HepG2 (cell line): ENCODE data around the gene TUBB2B. TPM values are rescaled to one million over a fixed set of nuclear protein-coding genes. Genes with fewer than 3 reads are reported as not detected.

Experiments used
- ELF3 ChIP-seq: IDR thresholded peaks from 2 replicates; pipeline ENCODE4 v1.6.1; 2016; ENCODE audit warnings: missing genetic modification reagents, missing compliant biosample characterization
- HOMEZ ChIP-seq: IDR thresholded peaks from 2 replicates; pipeline ENCODE4 v1.6.1; 2016; ENCODE audit warnings: low read depth
- IKZF1 ChIP-seq: fragments of 450-650 bp; IDR thresholded peaks from 2 replicates; pipeline ENCODE4 v1.7.1; 2016
- KMT2B ChIP-seq: IDR thresholded peaks from 2 replicates; pipeline ENCODE4 v1.6.1; 2016; ENCODE audit warnings: missing genetic modification reagents, missing compliant biosample characterization
- NFKBIZ ChIP-seq: IDR thresholded peaks from 2 replicates; pipeline ENCODE4 v1.6.1; 2018; ENCODE audit warnings: missing genetic modification reagents, missing compliant biosample characterization
- TBX3 ChIP-seq: fragments of 450-650 bp; IDR thresholded peaks from 2 replicates; pipeline ENCODE4 v1.6.1; 2017; ENCODE audit warnings: antibody characterized with exemption, mild to moderate bottlenecking, inconsistent platforms, borderline replicate concordance
- TCF12 ChIP-seq, 2 experiments: fragments of 450-650 bp in 1 of 2; sonication (generic) in 1 of 2; formaldehyde crosslinking in 1 of 2; IDR thresholded peaks; 2 replicates each; pipeline versions ENCODE4 v1.6.1 to v1.8.0; 2017 to 2022; ENCODE audit warnings: antibody characterized with exemption in 1 of 2, mild to moderate bottlenecking in 1 of 2, missing genetic modification reagents in 1 of 2, moderate library complexity in 1 of 2
- ZFX ChIP-seq: sonication (generic); formaldehyde crosslinking; IDR thresholded peaks from 2 replicates; pipeline ENCODE4 v1.4.0; 2020; ENCODE audit warnings: mild to moderate bottlenecking, low read depth, missing genetic modification reagents, moderate library complexity
- ZNF468 ChIP-seq: sonication (generic); formaldehyde crosslinking; IDR thresholded peaks from 2 replicates; pipeline ENCODE4 v1.8.0; 2022; ENCODE audit warnings: mild to moderate bottlenecking, moderate library complexity, missing genetic modification reagents
- ZNF607 ChIP-seq: sonication (generic); formaldehyde crosslinking; IDR thresholded peaks from 2 replicates; pipeline ENCODE4 v1.5.1; 2020; ENCODE audit warnings: missing genetic modification reagents, mild to moderate bottlenecking, borderline replicate concordance
- ZNF616 ChIP-seq: sonication (generic); formaldehyde crosslinking; IDR thresholded peaks from 2 replicates; pipeline ENCODE4 v1.5.0; 2020; ENCODE audit warnings: low read depth, mild to moderate bottlenecking, missing genetic modification reagents
- polyA plus RNA-seq, 8 experiments: library from polyadenylated mRNA; depleted of rRNA in 3 of 8; stranded (reverse) in 7 of 8; unstranded in 1 of 8; fragments of >200 nt; fragmentation: Illumina TruSeq in 4 of 8; extraction: Trizol in 4 of 8; gene quantifications; 2 replicates each; pipeline versions ENCODE4 v1.2.1 to v1.2.3, GENCODE V29; 2011 to 2016; ENCODE audit warnings: low read depth in 4 of 8, missing spikeins in 1 of 8, mixed read lengths in 1 of 8; ENCODE audit not compliant: insufficient read depth in 1 of 8
- total RNA-seq, 5 experiments: library from RNA; depleted of rRNA; stranded (reverse); fragments of >200 nt; fragmentation: Illumina TruSeq; extraction: Trizol; gene quantifications; 2 replicates each; pipeline ENCODE4 v1.2.3, GENCODE V29; 2016; ENCODE audit warnings: low read depth in 1 of 5
- TF ChIP-seq, protein P1 (sequence below): IDR thresholded peaks from 2 replicates; pipeline ENCODE4 v1.6.1; 2016; ENCODE audit warnings: control low read depth
- TF ChIP-seq, protein P2 (sequence below), 2 experiments: sonication (generic) in 1 of 2; formaldehyde crosslinking in 1 of 2; IDR thresholded peaks; 2 replicates each; pipeline versions ENCODE4 v1.4.0 to v1.6.1; 2016 to 2020; ENCODE audit warnings: borderline replicate concordance in 1 of 2, low read depth in 1 of 2, mild to moderate bottlenecking in 1 of 2, missing genetic modification reagents in 1 of 2
- TF ChIP-seq, protein P3 (sequence below): IDR thresholded peaks from 2 replicates; pipeline ENCODE4 v1.6.1; 2018; ENCODE audit warnings: missing genetic modification reagents
- TF ChIP-seq, protein P4 (sequence below): sonication (generic); formaldehyde crosslinking; IDR thresholded peaks from 2 replicates; pipeline ENCODE4 v1.4.0; 2020; ENCODE audit warnings: missing genetic modification reagents, borderline replicate concordance

TUBB2B gene
- total and polyA plus RNA-seq, 2 of the 13 experiments (the other 11 are each of a cell fraction or from before 2014, with no cell fraction given), result 10.3 to 23.6 TPM

GRCh38 chr6:3258720-3259490 is 31.5 kb upstream of the TUBB2B start, which contains the start of gene PSMG4 (continued):
- TF ChIP-seq HOMEZ (CRISPR knock-in tag), result peak; percentile 53; the same call in 1 of the 2 replicates
- peak; percentile 96 for TF ChIP-seq ZNF607 (CRISPR knock-in tag)
- peak; percentile 60; the same call in 1 of the 2 replicates for TF ChIP-seq ZNF468 (CRISPR knock-in tag)
- TF ChIP-seq NFKBIZ (CRISPR knock-in tag), result peak; percentile 88; the same call in 1 of the 2 replicates
- TF ChIP-seq ZNF616 (CRISPR knock-in tag), result peak; percentile 96
- no peak for TF ChIP-seq TCF12 (IDR thresholded peaks at IDR 0.05)
- TF ChIP-seq TCF12 (CRISPR knock-in tag; IDR thresholded peaks at IDR 0.05), result peak; percentile 88
- peak; percentile 99 for TF ChIP-seq KMT2B (CRISPR knock-in tag)
- TF ChIP-seq, protein P1, sequence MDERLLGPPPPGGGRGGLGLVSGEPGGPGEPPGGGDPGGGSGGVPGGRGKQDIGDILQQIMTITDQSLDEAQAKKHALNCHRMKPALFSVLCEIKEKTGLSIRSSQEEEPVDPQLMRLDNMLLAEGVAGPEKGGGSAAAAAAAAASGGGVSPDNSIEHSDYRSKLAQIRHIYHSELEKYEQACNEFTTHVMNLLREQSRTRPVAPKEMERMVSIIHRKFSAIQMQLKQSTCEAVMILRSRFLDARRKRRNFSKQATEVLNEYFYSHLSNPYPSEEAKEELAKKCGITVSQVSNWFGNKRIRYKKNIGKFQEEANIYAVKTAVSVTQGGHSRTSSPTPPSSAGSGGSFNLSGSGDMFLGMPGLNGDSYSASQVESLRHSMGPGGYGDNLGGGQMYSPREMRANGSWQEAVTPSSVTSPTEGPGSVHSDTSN (CRISPR knock-in tag), result no peak
- TF ChIP-seq, protein P2, sequence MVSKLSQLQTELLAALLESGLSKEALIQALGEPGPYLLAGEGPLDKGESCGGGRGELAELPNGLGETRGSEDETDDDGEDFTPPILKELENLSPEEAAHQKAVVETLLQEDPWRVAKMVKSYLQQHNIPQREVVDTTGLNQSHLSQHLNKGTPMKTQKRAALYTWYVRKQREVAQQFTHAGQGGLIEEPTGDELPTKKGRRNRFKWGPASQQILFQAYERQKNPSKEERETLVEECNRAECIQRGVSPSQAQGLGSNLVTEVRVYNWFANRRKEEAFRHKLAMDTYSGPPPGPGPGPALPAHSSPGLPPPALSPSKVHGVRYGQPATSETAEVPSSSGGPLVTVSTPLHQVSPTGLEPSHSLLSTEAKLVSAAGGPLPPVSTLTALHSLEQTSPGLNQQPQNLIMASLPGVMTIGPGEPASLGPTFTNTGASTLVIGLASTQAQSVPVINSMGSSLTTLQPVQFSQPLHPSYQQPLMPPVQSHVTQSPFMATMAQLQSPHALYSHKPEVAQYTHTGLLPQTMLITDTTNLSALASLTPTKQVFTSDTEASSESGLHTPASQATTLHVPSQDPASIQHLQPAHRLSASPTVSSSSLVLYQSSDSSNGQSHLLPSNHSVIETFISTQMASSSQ (IDR thresholded peaks at IDR 0.05; ENCODE audit: low read depth), result no peak
- TF ChIP-seq, protein P2 (CRISPR knock-in tag; IDR thresholded peaks at IDR 0.05; ENCODE audit: borderline replicate concordance), result peak; percentile 89
- peak; percentile 84 for TF ChIP-seq ELF3 (CRISPR knock-in tag)
- peak; percentile 96 for TF ChIP-seq ZFX
- TF ChIP-seq, protein P3, sequence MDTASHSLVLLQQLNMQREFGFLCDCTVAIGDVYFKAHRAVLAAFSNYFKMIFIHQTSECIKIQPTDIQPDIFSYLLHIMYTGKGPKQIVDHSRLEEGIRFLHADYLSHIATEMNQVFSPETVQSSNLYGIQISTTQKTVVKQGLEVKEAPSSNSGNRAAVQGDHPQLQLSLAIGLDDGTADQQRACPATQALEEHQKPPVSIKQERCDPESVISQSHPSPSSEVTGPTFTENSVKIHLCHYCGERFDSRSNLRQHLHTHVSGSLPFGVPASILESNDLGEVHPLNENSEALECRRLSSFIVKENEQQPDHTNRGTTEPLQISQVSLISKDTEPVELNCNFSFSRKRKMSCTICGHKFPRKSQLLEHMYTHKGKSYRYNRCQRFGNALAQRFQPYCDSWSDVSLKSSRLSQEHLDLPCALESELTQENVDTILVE (CRISPR knock-in tag), result peak; percentile 79; the same call in 1 of the 2 replicates
- no peak for TF ChIP-seq TBX3
- TF ChIP-seq, protein P4, sequence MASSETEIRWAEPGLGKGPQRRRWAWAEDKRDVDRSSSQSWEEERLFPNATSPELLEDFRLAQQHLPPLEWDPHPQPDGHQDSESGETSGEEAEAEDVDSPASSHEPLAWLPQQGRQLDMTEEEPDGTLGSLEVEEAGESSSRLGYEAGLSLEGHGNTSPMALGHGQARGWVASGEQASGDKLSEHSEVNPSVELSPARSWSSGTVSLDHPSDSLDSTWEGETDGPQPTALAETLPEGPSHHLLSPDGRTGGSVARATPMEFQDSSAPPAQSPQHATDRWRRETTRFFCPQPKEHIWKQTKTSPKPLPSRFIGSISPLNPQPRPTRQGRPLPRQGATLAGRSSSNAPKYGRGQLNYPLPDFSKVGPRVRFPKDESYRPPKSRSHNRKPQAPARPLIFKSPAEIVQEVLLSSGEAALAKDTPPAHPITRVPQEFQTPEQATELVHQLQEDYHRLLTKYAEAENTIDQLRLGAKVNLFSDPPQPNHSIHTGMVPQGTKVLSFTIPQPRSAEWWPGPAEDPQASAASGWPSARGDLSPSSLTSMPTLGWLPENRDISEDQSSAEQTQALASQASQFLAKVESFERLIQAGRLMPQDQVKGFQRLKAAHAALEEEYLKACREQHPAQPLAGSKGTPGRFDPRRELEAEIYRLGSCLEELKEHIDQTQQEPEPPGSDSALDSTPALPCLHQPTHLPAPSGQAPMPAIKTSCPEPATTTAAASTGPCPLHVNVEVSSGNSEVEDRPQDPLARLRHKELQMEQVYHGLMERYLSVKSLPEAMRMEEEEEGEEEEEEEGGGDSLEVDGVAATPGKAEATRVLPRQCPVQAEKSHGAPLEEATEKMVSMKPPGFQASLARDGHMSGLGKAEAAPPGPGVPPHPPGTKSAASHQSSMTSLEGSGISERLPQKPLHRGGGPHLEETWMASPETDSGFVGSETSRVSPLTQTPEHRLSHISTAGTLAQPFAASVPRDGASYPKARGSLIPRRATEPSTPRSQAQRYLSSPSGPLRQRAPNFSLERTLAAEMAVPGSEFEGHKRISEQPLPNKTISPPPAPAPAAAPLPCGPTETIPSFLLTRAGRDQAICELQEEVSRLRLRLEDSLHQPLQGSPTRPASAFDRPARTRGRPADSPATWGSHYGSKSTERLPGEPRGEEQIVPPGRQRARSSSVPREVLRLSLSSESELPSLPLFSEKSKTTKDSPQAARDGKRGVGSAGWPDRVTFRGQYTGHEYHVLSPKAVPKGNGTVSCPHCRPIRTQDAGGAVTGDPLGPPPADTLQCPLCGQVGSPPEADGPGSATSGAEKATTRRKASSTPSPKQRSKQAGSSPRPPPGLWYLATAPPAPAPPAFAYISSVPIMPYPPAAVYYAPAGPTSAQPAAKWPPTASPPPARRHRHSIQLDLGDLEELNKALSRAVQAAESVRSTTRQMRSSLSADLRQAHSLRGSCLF (CRISPR knock-in tag), result no peak
- no peak for TF ChIP-seq IKZF1
